Activated CD8-positive, alpha-beta memory T cell treated with anti-CD3 and anti-CD28 coated beads, Interleukin-2, amount 10 ng/mL, durations not matched to agents 7 days and 5 days (primary cell): ENCODE measurements around the gene RBM45. TPM values are rescaled to one million over a fixed set of nuclear protein-coding genes. Genes with fewer than 3 reads are reported as not detected.
"Not testable (repeated sequence)": the region's sequence is repeated elsewhere in the genome, so short reads cannot be mapped to it uniquely, and the experiment has no call there.

Experiments
- ATAC-seq: fragments of 150-1000 bp; cut with Tn5 transposase; one replicate; pipeline ENCODE4 v1.10.0; 2021; ENCODE audit warnings: moderate library complexity
- CTCF ChIA-PET: fragments of 350-600 bp; sonication (Branson Sonifier 250); formaldehyde crosslinking; loops from one replicate; lab custom pipeline; 2021; ENCODE audit warnings: antibody characterized with exemption; lab: Charles Lee
- DNase-seq: peaks from one replicate; pipeline ENCODE4 v3.0.0-alpha.2; 2020
- H3K27ac Mint-ChIP-seq: one replicate; pipeline ENCODE4 v1.8.0; 2021; ENCODE audit warnings: mild to moderate bottlenecking, mixed read lengths
- H3K27me3 Mint-ChIP-seq: one replicate; pipeline ENCODE4 v1.8.0; 2021; ENCODE audit warnings: mixed read lengths
- H3K36me3 Mint-ChIP-seq: one replicate; pipeline ENCODE4 v1.8.0; 2021; ENCODE audit warnings: mild to moderate bottlenecking, mixed read lengths
- H3K4me1 Mint-ChIP-seq: one replicate; pipeline ENCODE4 v1.8.0; 2021; ENCODE audit warnings: mixed read lengths
- H3K4me3 Mint-ChIP-seq: one replicate; pipeline ENCODE4 v1.8.0; 2021; ENCODE audit warnings: mild to moderate bottlenecking, moderate library complexity, mixed read lengths
- H3K9me3 Mint-ChIP-seq: one replicate; pipeline ENCODE4 v1.8.0; 2022; ENCODE audit warnings: low read depth, mixed read lengths
- total RNA-seq, 2 experiments: library from RNA; stranded (reverse); gene quantifications; one replicate each; pipeline ENCODE4 v1.2.3, GENCODE V29; 2021

Gene RBM45
- total RNA-seq, 2 experiments from 2014 or later = 15.8 to 16.6 TPM

DNA sequence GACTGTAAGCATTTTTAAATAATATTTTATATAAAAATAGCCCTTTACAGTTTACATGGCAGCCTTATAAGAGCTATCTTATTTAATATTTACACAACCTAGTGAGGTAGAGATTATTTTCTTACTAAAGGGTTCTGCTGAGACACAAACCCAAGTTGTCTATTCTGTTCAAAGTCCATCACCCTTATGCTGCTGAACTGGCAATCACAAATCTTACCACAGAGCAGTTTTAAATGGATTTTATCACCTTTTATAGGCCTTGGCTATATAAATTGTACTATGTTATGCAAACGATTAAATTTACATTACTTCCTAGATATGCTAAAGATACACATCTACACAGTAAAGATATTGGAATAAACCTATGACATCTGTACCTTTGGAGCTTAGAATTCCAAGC lies 40.7 kb downstream of the RBM45 start:
- Mint-ChIP-seq H3K4me3 (no peak overlapping the region), H3K27me3 (peaks cover 6% of the 10 kb centered on the region), H3K9me3 (no peaks in the 10 kb centered on the region), H3K36me3 (no peaks in the 10 kb centered on the region), H3K27ac (no peak overlapping the region), H3K4me1 (no peaks in the 10 kb centered on the region)
- ATAC-seq (no peak), DNase-seq (no peak)
- CTCF ChIA-PET = interaction anchor here (1.4 to 1.6 kb wide), 2 partner anchors 31 to 41 kb away, joined by 3 to 4 read pairs; partner anchors contain the start of gene RBM45

DNA sequence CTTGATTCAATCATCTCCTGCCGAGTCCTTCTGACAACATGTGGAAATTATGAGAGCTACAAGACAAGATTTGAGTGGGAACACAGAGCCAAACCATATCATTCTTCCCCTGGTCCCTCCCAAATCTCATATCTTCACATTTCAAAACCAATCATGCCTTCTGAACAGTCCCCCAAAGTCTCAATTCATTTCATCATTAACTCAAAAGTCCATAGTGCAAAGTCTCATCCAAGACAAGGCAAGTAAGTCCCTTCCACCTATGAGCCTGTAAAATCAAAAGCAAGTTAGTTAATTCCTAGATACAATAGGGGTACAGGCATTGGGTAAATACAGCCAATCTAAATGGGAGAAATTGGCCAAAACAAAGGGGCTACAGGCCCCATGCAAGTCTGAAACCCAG lies 41.6 kb downstream of the RBM45 start:
- CTCF ChIA-PET, ATAC-seq, H3K4me1 Mint-ChIP-seq, H3K27ac Mint-ChIP-seq, H3K36me3 Mint-ChIP-seq, H3K4me3 Mint-ChIP-seq, DNase-seq, H3K9me3 Mint-ChIP-seq: not testable (repeated sequence)
- peaks cover 14% of the 10 kb centered on the region for H3K27me3 Mint-ChIP-seq

DNA sequence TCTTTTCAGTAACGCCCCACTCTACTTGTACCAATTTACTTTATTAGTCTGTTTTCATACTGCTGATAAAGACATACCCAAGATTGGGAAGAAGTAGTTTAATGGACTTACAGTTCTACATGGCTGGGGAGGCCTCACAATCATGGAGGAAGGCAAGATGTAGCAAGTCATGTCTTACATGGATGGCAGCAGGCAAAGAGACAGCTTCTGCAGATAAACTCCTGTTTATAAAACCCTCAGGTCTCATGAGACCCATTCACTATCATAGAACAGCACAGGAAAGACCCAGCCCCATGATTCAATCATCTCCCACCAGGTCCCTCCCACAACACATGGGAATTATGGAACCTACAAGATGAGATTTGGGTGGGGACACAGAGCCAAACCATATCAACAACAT lies 43.3 kb downstream of the RBM45 start:
- no peak overlapping the region for H3K4me3 Mint-ChIP-seq
- H3K4me1 Mint-ChIP-seq = no peaks in the 10 kb centered on the region
- no peak for ATAC-seq
- H3K36me3 Mint-ChIP-seq = no peaks in the 10 kb centered on the region
- no peak overlapping the region for H3K27ac Mint-ChIP-seq
- DNase-seq = no peak
- H3K9me3 Mint-ChIP-seq = no peaks in the 10 kb centered on the region
- H3K27me3 Mint-ChIP-seq = peaks cover 21% of the 10 kb centered on the region
- CTCF ChIA-PET = no interaction called here

DNA sequence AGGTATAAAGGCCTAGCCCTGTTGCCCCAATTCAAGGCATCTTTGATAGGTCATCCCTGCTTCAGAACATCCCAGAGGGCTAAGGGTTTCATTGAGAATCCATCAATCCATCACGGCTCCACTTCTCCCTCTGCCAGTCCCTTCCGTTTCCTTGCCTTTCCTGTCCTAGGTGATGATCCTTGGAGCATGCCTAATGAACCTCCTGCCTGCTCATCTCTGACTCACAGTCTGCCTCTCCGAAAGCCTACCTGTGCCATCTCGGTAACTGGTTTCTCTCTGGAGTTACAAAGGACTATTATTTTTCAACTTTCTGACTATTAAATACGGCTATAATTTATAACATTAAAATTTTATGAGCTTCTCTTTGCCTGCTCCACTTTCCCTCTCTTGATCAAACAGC lies 45.3 kb downstream of the RBM45 start:
- ATAC-seq (no peak), DNase-seq (no peak)
- no peak overlapping the region for H3K27ac Mint-ChIP-seq
- no peaks in the 10 kb centered on the region for H3K4me1 Mint-ChIP-seq
- H3K36me3 Mint-ChIP-seq = no peaks in the 10 kb centered on the region
- no peaks in the 10 kb centered on the region for H3K9me3 Mint-ChIP-seq
- H3K4me3 Mint-ChIP-seq = no peak overlapping the region
- H3K27me3 Mint-ChIP-seq = peaks cover 28% of the 10 kb centered on the region
- CTCF ChIA-PET = no interaction called here

DNA sequence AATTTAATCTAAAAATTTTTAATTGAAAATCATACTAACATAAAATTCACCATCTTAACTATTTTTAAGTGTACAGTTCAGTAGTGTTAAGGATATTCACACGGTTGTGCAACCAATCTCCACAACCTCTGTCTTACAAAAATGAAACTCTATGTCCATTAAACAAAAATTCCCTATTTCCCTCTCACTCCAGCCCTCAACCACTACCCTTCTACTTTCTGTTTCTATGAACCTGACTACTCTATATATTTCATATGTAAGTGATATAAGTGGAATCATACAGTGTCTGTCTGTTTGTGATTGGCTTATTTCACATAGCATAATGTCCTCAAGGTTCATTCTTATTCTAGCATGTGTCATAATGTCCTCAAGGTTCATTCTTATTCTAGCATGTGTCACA lies 47.7 kb downstream of the RBM45 start:
- no peak overlapping the region for H3K4me3 Mint-ChIP-seq
- no peak for ATAC-seq
- H3K27ac Mint-ChIP-seq = no peak overlapping the region
- CTCF ChIA-PET = no interaction called here
- H3K9me3 Mint-ChIP-seq = no peaks in the 10 kb centered on the region
- no peaks in the 10 kb centered on the region for H3K36me3 Mint-ChIP-seq
- H3K27me3 Mint-ChIP-seq = peaks cover 31% of the 10 kb centered on the region
- DNase-seq = no peak
- no peaks in the 10 kb centered on the region for H3K4me1 Mint-ChIP-seq

DNA sequence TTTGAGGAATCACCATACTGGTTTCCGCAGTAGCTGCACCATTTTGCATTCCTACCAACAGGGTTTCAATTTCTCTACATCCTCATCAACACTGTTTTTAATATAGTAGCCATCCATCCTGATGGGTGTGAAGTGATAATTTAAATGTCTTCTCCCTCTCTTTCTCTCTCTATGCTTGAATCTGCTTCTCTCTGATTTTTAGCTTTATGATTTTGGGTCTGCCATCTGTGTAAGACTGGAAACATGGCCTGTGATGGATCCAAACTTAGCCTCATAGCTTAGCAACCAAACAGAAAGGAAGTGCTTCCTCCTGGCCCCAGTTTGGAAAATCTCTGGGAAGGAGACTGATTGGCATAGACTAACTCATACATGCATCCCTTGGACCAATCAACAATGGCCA lies 48.4 kb downstream of the RBM45 start:
- H3K4me3 Mint-ChIP-seq = no peak overlapping the region
- H3K4me1 Mint-ChIP-seq = no peaks in the 10 kb centered on the region
- H3K27me3 Mint-ChIP-seq = peaks cover 30% of the 10 kb centered on the region
- no peaks in the 10 kb centered on the region for H3K36me3 Mint-ChIP-seq
- CTCF ChIA-PET = no interaction called here
- DNase-seq = no peak
- H3K27ac Mint-ChIP-seq = no peak overlapping the region
- no peak for ATAC-seq
- no peaks in the 10 kb centered on the region for H3K9me3 Mint-ChIP-seq

DNA sequence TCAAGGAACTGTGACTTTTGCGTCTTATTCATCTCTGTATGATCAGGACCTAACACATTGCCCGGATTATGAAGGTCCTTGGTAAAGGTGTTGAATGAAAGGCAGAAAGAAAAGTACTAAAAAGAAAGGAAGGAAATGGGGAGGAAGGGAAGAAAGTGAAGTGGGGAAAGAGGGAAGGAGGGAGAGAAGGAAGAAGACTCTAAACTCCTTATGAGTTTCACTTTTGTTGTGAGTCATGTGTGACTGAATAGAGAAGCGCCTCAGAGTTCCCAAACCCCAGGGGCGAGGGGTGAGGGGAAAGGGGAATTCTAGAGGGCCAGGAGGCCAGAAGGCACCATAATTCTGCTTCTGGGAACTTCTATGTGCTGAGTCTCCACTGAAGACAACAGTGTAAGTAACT lies 51.2 kb downstream of the RBM45 start:
- H3K27ac Mint-ChIP-seq = no peak overlapping the region
- no peak for ATAC-seq
- DNase-seq = no peak
- CTCF ChIA-PET = no interaction called here
- no peak overlapping the region for H3K4me3 Mint-ChIP-seq
- H3K27me3 Mint-ChIP-seq = peaks cover 28% of the 10 kb centered on the region
- H3K4me1 Mint-ChIP-seq = no peaks in the 10 kb centered on the region
- H3K9me3 Mint-ChIP-seq = no peaks in the 10 kb centered on the region
- H3K36me3 Mint-ChIP-seq = no peaks in the 10 kb centered on the region

DNA sequence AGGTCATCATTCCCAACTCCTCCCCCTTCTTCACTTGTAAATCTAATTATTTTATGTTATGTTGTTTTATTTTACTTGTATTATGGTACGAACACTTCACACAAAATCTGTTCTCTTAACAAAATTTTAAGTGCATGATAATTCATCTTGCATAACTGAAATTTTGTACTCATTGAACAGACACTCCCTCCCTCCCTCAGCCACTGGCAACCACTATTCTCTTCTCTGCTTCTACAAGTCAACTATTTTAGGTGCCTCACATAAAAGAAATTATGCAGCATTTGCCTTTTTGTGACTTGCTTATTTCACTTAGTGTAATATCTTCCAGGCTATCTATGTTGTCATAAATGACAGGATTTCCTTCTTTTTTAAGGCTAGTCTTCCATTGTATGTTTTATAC lies 51.7 kb downstream of the RBM45 start:
- Mint-ChIP-seq H3K4me3 (no peak overlapping the region), H3K9me3 (no peaks in the 10 kb centered on the region), H3K27ac (no peak overlapping the region), H3K36me3 (no peaks in the 10 kb centered on the region), H3K27me3 (peaks cover 24% of the 10 kb centered on the region), H3K4me1 (no peaks in the 10 kb centered on the region)
- DNase-seq (no peak), ATAC-seq (no peak)
- CTCF ChIA-PET = no interaction called here

DNA sequence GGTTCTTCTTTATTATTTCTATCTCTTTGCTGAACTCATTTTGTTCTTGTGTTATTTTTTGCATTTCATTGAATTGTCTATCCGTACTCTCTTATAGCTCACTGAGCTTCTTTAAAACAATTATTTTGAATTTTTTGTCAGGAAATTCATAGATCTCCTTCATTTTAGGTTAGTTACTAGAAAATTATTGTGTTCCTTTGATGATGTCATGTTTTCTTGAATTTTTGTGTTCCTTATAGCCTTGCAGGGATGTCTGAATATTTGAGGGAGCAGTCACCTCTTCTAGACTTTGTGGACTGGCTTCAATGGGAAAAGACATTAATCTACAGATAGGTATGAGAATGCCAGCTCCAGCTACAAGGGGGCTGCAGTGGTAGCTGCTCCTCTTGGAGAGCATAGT lies 61.4 kb downstream of the RBM45 start:
- Mint-ChIP-seq H3K27ac (no peak overlapping the region), H3K27me3 (peaks cover 29% of the 10 kb centered on the region), H3K4me1 (no peaks in the 10 kb centered on the region), H3K4me3 (no peak overlapping the region), H3K9me3 (no peaks in the 10 kb centered on the region), H3K36me3 (no peaks in the 10 kb centered on the region)
- DNase-seq (no peak), ATAC-seq (no peak)
- CTCF ChIA-PET = no interaction called here

DNA sequence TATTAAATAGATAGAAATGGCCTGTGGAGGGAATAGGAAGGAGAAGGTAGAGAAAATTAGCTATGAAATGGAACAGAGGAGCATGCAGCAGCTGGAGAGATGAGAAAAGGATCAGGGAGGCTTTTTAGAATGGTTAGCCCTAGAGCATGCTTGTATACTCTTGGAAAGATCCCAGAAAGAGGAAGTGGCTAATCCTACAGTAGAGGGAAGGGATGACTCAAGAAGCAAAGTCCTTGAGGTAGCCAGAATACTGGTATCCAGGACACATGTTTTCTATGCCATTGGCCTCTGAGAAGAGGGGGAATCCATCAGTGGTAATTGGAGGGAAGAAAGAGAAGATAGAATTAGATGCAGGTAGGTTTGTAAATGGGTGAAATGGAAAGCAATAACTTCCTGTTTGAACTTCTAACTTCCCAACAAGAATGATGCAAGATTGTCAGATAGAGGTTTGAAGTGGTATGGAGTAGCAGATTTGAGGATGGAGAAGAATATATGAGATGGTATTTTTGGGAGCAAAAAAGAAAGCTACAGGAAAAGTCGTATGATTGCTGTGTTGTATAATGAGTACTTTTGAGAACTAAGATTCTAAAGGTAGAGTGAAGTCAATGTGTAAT lies 64.9 kb downstream of the RBM45 start:
- no peak for DNase-seq
- Mint-ChIP-seq H3K4me3 (no peak overlapping the region), H3K27ac (no peak overlapping the region), H3K4me1 (no peaks in the 10 kb centered on the region), H3K9me3 (no peaks in the 10 kb centered on the region), H3K36me3 (no peaks in the 10 kb centered on the region), H3K27me3 (peaks cover 23% of the 10 kb centered on the region)
- ATAC-seq = no peak
- CTCF ChIA-PET = no interaction called here

Other genes starting within 250 kb of the RBM45 start
- not detected for gene PDE11A, start 39.7 kb upstream of the RBM45 start, total RNA-seq
- gene OSBPL6, start 82.1 kb downstream of the RBM45 start, total RNA-seq = 1 to 10 TPM in 1 of 2 experiments, under 1 TPM in 1; 0.73 to 2.9 TPM